A204.1 (cell line): ENCODE measurements around the gene SPAG17.
A peak's percentile ranks its signal among the peaks of the same experiment; 100 is the strongest.

Source experiments
- FAIRE-seq: peaks from 2 replicates; lab custom pipeline; 2012; peaks lifted over from hg19 to GRCh38; lab: Jason Lieb, UNC

Gene SPAG17

GRCh38 chr1:118160806-118161205 is 24.2 kb downstream of the SPAG17 start:
- no peak for FAIRE-seq

- no peak for FAIRE-seq
Measured at GRCh38 chr1:118159569-118159968, 25.5 kb downstream of the SPAG17 start.

GRCh38 chr1:118158924-118159323 is 26.1 kb downstream of the SPAG17 start:
- no peak for FAIRE-seq

GRCh38 chr1:118157506-118157905 is 27.5 kb downstream of the SPAG17 start:
- no peak for FAIRE-seq

GRCh38 chr1:118155106-118155505 is 29.9 kb downstream of the SPAG17 start:
- FAIRE-seq = no peak

GRCh38 chr1:118154220-118154619 is 30.8 kb downstream of the SPAG17 start:
- FAIRE-seq = no peak

- FAIRE-seq = peak; percentile 95
Measured at GRCh38 chr1:118151312-118151937, 33.6 kb downstream of the SPAG17 start.

- no peak for FAIRE-seq
Measured at GRCh38 chr1:118149799-118150198, 35.2 kb downstream of the SPAG17 start.

- no peak for FAIRE-seq
Measured at GRCh38 chr1:118148034-118148433, 37.0 kb downstream of the SPAG17 start.

- FAIRE-seq = no peak
Measured at GRCh38 chr1:118147522-118147921, 37.5 kb downstream of the SPAG17 start.

- no peak for FAIRE-seq
Measured at GRCh38 chr1:118145721-118146120, 39.3 kb downstream of the SPAG17 start.

GRCh38 chr1:118144684-118145083 is 40.3 kb downstream of the SPAG17 start:
- no peak for FAIRE-seq

- no peak for FAIRE-seq
Measured at GRCh38 chr1:118143831-118144230, 41.2 kb downstream of the SPAG17 start.

GRCh38 chr1:118143121-118143520 is 41.9 kb downstream of the SPAG17 start:
- no peak for FAIRE-seq

GRCh38 chr1:118142546-118142945 is 42.5 kb downstream of the SPAG17 start:
- FAIRE-seq = no peak

GRCh38 chr1:118137900-118138299 is 47.1 kb downstream of the SPAG17 start:
- no peak for FAIRE-seq

- no peak for FAIRE-seq
Measured at GRCh38 chr1:118136187-118136941, 48.7 kb downstream of the SPAG17 start.

- FAIRE-seq = no peak
Measured at GRCh38 chr1:118132000-118132399, 53.0 kb downstream of the SPAG17 start.

- FAIRE-seq = no peak
Measured at GRCh38 chr1:118128761-118129160, 56.3 kb downstream of the SPAG17 start.

- no peak for FAIRE-seq
Measured at GRCh38 chr1:118124064-118124463, 61.0 kb downstream of the SPAG17 start.

GRCh38 chr1:118123116-118123839 is 61.8 kb downstream of the SPAG17 start:
- no peak for FAIRE-seq

- no peak for FAIRE-seq
Measured at GRCh38 chr1:118122234-118123004, 62.6 kb downstream of the SPAG17 start.
